Psoas muscle (tissue), 8 donors: Measurements from ENCODE around the gene SDR9C7. TPM values are rescaled to one million over a fixed set of nuclear protein-coding genes. Genes with fewer than 3 reads are reported as not detected.
"Not testable (repeated sequence)": the region's sequence is repeated elsewhere in the genome, so short reads cannot be mapped to it uniquely, and the experiment has no call there.

Experiments used
- ATAC-seq, 4 donors: fragments of 200-7000 bp; cut with Tn5 transposase; one replicate each; pipeline ENCODE4 v1.9.1; 2020; ENCODE audit warnings: moderate library complexity in 3 of 4, mild to moderate bottlenecking in 2 of 4
- DNase-seq, 2 donors: peaks; one replicate each; pipeline ENCODE4 v3.0.0-alpha.2; 2020
- H3K27ac ChIP-seq: fragments of 200-600 bp; one replicate; pipeline ENCODE4 v1.8.0; 2022
- H3K27me3 ChIP-seq, 3 donors: fragments of 200-600 bp in 1 of 3; one replicate each; pipeline versions ENCODE4 v1.6.1 to v1.8.0; 2013 to 2022; ENCODE audit warnings: low read length in 2 of 3, mild to moderate bottlenecking in 2 of 3, moderate library complexity in 1 of 3; ENCODE audit not compliant: insufficient read depth in 3 of 3
- H3K36me3 ChIP-seq, 2 donors: fragments of 200-600 bp in 1 of 2; one replicate each; pipeline versions ENCODE4 v1.6.1 to v1.8.0; 2013 to 2022; ENCODE audit warnings: low read depth in 1 of 2, mild to moderate bottlenecking in 1 of 2, moderate library complexity in 1 of 2; ENCODE audit not compliant: insufficient read depth in 1 of 2
- H3K4me1 ChIP-seq: fragments of 200-600 bp; one replicate; pipeline ENCODE4 v1.8.0; 2022
- H3K4me3 ChIP-seq: fragments of 200-600 bp; one replicate; pipeline ENCODE4 v1.8.0; 2022; ENCODE audit warnings: mild to moderate bottlenecking
- H3K9me3 ChIP-seq: fragments of 200-600 bp; one replicate; pipeline ENCODE4 v1.8.0; 2022
- CTCF ChIP-seq: fragments of 200-600 bp; IDR thresholded peaks from one replicate; pipeline ENCODE4 v1.8.0; 2022; ENCODE audit warnings: antibody characterized with exemption
- WGBS, 3 donors: extraction: QIAGEN DNeasy Blood & Tissue Kit; methylation state at CpG; one replicate each; pipeline versions ENCODE4 v1.1.6 to v1.1.7; 2013; 5-methylcytosine and 5-hydroxymethylcytosine counted together
- intact Hi-C, 2 donors: fragments of 100-400 bp; cut with DNase I; formaldehyde crosslinking; loops; one replicate each; pipeline versions ENCODE4 v1.11.0 to v1.14.2; 2022
- polyA plus RNA-seq, 3 donors: library from polyadenylated mRNA; stranded (reverse); fragments of 200-250 nt; gene quantifications; one replicate each; pipeline ENCODE4 v1.2.3, GENCODE V29; 2013
- total RNA-seq, 4 donors: library from RNA; stranded (reverse); fragmentation: NEBNext Ultra II Directional in 2 of 4; extraction: Animal tissue kit (Norgen Biotek cat#: 25700) in 2 of 4; gene quantifications; one replicate each; pipeline versions ENCODE4 v1.2.1 to v1.2.4, GENCODE V29; 2021 to 2023
- donor health status: healthy with polysubstance abuse.
- donor health status: DM: no; HTN: no; CAD: no; lungs with moderate emphysema.
- donor health status: Bipolar disorder and iron deficiency.
- donor health status: healthy.
- donor health status: DM: yes; HTN: yes; CAD: no.
- donor health status: DM: no; HTN: no; CAD: no.
- donor health status: DM: no; HTN: no; CAD: no.
- donor health status: DM: yes; HTN: yes; CAD: no.

SDR9C7 gene
- total and polyA plus RNA-seq, 7 donors: 0.07 to 0.97 (median 0.22) TPM; not detected in 1

DNA sequence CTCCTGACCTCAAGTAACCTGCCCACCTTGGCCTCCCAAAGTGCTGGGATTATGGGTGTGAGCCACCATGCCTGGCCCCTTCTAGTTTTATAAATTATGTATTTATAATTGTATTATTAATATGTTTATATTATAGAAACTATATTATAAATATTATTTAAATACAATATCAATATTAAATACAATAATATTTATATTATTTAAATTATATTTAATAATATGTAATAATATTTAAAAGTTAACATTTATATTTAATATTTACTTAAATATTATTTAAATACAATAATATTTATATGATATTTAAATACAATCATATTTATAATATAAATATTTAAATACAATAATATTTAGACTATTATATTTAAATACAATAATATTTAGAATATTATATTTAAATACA, 20.0 kb downstream of the SDR9C7 start:
- no peak for DNase-seq
- intact Hi-C loops: loop anchor here in 1 of 2 donors (10.0 kb wide), 1 partner anchor 109 kb away; no protein-coding TSS in a partner anchor
- Histone ChIP-seq H3K36me3 (no peaks in the 10 kb centered on the region), H3K27me3 (no peaks in the 10 kb centered on the region), H3K4me3 (no peak overlapping the region), H3K4me1 (no peaks in the 10 kb centered on the region), H3K27ac (no peak overlapping the region), H3K9me3 (peaks cover 5% of the 10 kb centered on the region)
- ATAC-seq: no peak
- no peak for TF ChIP-seq CTCF

GRCh38 chr12:56909403-56909802, 24.8 kb downstream of the SDR9C7 start:
- H3K27me3 ChIP-seq, DNase-seq, H3K4me1 ChIP-seq, ATAC-seq, H3K36me3 ChIP-seq, intact Hi-C loops, H3K4me3 ChIP-seq, H3K9me3 ChIP-seq, H3K27ac ChIP-seq: not testable (repeated sequence)
- WGBS, 3 donors: 61 to 73% (median 73%) methylated on average over 2 of the region's 2 CpGs

- WGBS, 3 donors: 72 to 85% (median 73%) methylated on average over 5 of the region's 5 CpGs
- Histone ChIP-seq H3K27me3 (no peaks in the 10 kb centered on the region), H3K4me3 (no peak overlapping the region), H3K9me3 (peaks cover 5% of the 10 kb centered on the region), H3K27ac (no peak overlapping the region), H3K4me1 (no peaks in the 10 kb centered on the region), H3K36me3 (no peaks in the 10 kb centered on the region)
- DNase-seq (no peak), ATAC-seq (no peak)
- intact Hi-C loops: no loop called here
- no peak for TF ChIP-seq CTCF
Measured at GRCh38 chr12:56908136-56908535, 26.1 kb downstream of the SDR9C7 start.

GRCh38 chr12:56905852-56906251, 28.4 kb downstream of the SDR9C7 start:
- Histone ChIP-seq H3K9me3 (peaks cover 8% of the 10 kb centered on the region), H3K4me3 (no peak overlapping the region), H3K27me3 (no peaks in the 10 kb centered on the region), H3K36me3 (no peaks in the 10 kb centered on the region), H3K4me1 (no peaks in the 10 kb centered on the region), H3K27ac (no peak overlapping the region)
- intact Hi-C loops: no loop called here
- ATAC-seq (no peak), DNase-seq (no peak)
- 56 to 63% (median 60%) methylated on average over 1 of the region's 1 CpG for WGBS, 3 donors
- no peak for TF ChIP-seq CTCF

DNA sequence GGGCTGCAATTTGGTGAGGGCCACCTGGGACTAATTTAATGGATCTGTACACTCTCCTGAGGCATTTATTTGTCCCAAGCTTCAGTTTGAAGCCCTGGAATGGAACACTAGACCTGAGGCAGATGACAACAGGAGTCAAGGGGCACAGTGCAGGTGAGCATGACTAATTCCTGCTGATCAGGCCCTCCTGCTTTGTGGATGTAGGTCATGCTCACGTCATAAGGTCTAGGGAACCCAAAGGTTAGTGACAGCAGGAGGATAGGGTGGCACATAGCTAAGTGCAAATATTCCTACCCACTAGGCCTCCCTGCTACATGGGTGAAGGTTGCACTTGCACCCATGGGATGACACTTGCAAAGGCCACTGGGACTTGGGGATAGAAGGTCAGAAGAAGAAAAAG, 30.8 kb downstream of the SDR9C7 start:
- no peak for DNase-seq

DNA sequence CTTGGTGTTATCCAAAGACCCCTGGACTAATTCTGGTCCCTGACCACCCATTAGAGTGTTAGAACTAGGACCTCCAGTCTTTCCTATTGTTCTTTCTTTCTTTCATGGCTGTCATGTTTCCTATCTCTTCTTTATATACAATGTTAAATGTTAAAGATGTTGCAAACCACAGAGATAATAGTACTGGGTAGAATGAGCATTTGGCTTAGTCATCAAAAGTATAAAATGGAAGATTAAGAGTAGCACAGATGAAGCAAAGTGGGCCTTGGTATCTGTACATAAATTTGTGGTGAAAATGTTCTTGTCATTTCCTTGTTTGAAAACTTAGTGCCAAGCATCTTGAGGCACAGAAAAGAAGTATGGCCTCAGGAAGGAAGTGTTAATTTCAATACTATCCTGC, 32.9 kb downstream of the SDR9C7 start:
- ATAC-seq, intact Hi-C loops: not testable (repeated sequence)

More for the DNA sequence above, 30.8 kb downstream of the SDR9C7 start:
- Histone ChIP-seq H3K27ac (no peak overlapping the region), H3K27me3 (no peaks in the 10 kb centered on the region), H3K4me1 (no peaks in the 10 kb centered on the region), H3K9me3 (peaks cover 13% of the 10 kb centered on the region), H3K36me3 (no peaks in the 10 kb centered on the region), H3K4me3 (no peak overlapping the region)
- ATAC-seq: no peak
- 20 to 38% (median 36%) methylated on average over 1 of the region's 1 CpG for WGBS, 3 donors
- no peak for TF ChIP-seq CTCF
- intact Hi-C loops: no loop called here

More for the DNA sequence above, 32.9 kb downstream of the SDR9C7 start:
- not testable (repeated sequence) for H3K4me1 ChIP-seq, H3K27me3 ChIP-seq, H3K36me3 ChIP-seq, DNase-seq, H3K4me3 ChIP-seq, H3K27ac ChIP-seq
- peaks cover 13% of the 10 kb centered on the region for H3K9me3 ChIP-seq
